ENCODE measurements around the gene NR1I2.

NR1I2 gene

DNA sequence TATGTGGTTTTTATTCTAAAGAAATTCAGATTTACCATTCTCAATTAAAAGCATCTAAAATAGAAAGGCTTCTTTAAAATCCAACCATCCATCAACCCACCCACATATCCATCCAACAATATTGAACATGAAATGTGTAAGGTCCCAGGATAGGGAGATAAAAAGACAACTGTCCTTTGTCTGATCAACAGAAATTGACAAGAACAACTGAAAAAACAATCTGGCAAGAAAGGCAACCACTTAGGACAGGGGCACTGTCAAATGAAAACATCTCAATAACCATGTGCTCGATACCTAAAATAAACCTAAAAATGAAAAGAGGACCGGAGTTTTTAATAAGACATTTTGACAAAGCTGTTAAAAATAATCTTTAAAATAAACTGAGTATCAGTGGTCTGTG is 67.2 kb downstream of the NR1I2 start:
- DNase-seq (ENCODE audit: insufficient read length, low spot score) (no peak), FAIRE-seq (no peak)
- no peak for TF ChIP-seq CTCF (IDR thresholded peaks at IDR 0.05; ENCODE audit: insufficient read depth, missing control alignments)

DNA sequence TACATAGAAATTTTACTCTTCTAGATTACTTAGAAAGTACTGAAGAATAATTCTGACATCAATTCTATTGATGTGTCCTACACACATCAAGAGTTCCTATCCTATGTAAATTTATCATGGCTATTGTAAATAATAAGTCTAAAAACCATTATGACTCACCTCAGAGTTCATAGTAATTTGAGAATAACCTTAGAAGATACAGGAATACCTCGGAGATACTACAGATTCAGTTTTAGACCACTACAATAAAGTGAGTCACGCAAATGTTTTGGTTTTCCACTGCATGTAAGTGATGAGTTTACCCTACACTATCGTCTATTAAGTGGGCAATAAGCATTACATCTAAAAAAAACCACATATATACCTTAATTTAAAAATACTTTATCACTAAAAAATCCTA is 74.8 kb downstream of the NR1I2 start:
- FAIRE-seq (no peak), DNase-seq (ENCODE audit: insufficient read length, low spot score) (no peak)
- TF ChIP-seq CTCF (IDR thresholded peaks at IDR 0.05; ENCODE audit: insufficient read depth, missing control alignments): no peak

DNA sequence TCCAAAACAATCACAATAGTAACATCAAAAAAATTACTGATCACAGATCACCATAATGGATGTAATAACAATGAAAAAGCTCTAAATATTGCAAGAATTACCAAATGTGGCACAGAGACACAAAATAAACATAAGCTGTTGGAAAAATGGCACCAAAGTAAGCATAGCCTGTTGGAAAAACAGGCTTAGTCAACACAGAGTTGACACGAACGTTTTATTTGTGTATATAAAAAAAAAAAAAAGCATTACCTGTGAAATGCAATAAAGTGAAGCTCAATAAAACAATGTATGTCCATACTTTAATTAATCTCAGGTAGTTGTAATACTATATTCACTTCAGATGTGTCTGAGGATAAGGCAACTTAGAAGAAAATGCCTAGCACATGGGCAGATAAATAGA is 77.1 kb downstream of the NR1I2 start:
- FAIRE-seq: no peak
- no peak for DNase-seq (ENCODE audit: insufficient read length, low spot score)
- TF ChIP-seq CTCF (IDR thresholded peaks at IDR 0.05; ENCODE audit: insufficient read depth, missing control alignments): no peak

GRCh38 chr3:119859728-119860127 is 77.8 kb downstream of the NR1I2 start:
- no peak for TF ChIP-seq CTCF (IDR thresholded peaks at IDR 0.05; ENCODE audit: insufficient read depth, missing control alignments)
- no peak for FAIRE-seq
- DNase-seq (ENCODE audit: insufficient read length, low spot score): no peak

GRCh38 chr3:119861681-119862080 is 79.8 kb downstream of the NR1I2 start:
- no peak for TF ChIP-seq CTCF (IDR thresholded peaks at IDR 0.05; ENCODE audit: insufficient read depth, missing control alignments)
- FAIRE-seq: no peak
- no peak for DNase-seq (ENCODE audit: insufficient read length, low spot score)

DNA sequence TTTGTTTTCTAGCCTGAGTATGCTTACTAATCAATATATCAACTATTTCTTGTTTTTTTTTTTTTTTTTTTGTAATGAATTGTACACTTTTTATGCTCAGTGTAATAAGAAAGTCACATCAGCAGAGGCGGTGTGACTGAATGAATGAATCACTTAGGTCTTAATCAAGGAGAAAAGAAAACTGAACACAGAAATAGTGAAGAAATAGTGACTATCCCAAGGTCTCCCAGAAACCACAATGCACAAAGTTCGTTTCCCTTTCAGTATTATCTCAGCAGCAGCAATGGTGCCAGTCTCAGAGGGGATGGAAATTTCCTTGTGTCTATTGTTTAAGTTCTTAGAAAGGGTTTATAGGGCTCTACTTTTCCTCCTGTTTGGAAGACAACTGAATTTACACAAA is 80.7 kb downstream of the NR1I2 start:
- FAIRE-seq: no peak
- no peak for TF ChIP-seq CTCF (IDR thresholded peaks at IDR 0.05; ENCODE audit: insufficient read depth, missing control alignments)
- DNase-seq (ENCODE audit: insufficient read length, low spot score): no peak

DNA sequence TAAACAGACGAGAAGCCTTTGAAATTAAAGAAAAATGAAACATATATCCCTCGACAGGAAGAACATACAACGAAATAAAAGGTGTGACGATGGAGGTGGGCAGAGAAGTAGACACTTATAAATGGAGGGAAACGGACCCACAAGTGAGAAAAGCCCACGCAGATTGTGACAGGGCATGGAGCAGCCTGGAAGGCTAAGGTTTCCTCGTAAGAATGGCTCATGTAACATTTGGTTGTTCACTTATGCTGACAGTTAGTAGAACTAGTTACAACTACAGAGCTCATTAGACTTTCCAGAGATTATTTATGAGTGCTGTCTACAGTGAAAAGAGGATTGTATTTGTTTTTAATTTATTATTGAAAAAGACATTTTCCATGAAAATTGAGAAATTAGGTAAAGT is 82.6 kb downstream of the NR1I2 start:
- no peak for FAIRE-seq

More for the DNA sequence above, 82.6 kb downstream of the NR1I2 start:
- no peak for DNase-seq (ENCODE audit: insufficient read length, low spot score)
- no peak for TF ChIP-seq CTCF (IDR thresholded peaks at IDR 0.05; ENCODE audit: insufficient read depth, missing control alignments)
